Stimulated activated naive CD4-positive, alpha-beta T cell treated with Interleukin-2 at 50 U/mL for 16 hours (primary cell): ENCODE results near the gene HDHD2.
A peak's percentile ranks its signal among the peaks of the same experiment; 100 is the strongest.
"Not testable (repeated sequence)": the region's sequence is repeated elsewhere in the genome, so short reads cannot be mapped to it uniquely, and the experiment has no call there.

Experiments
- DNase-seq: peaks from one replicate; lab custom pipeline; 2025; lab: John Stamatoyannopoulos, UW

The HDHD2 gene, protein sequence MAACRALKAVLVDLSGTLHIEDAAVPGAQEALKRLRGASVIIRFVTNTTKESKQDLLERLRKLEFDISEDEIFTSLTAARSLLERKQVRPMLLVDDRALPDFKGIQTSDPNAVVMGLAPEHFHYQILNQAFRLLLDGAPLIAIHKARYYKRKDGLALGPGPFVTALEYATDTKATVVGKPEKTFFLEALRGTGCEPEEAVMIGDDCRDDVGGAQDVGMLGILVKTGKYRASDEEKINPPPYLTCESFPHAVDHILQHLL

DNA sequence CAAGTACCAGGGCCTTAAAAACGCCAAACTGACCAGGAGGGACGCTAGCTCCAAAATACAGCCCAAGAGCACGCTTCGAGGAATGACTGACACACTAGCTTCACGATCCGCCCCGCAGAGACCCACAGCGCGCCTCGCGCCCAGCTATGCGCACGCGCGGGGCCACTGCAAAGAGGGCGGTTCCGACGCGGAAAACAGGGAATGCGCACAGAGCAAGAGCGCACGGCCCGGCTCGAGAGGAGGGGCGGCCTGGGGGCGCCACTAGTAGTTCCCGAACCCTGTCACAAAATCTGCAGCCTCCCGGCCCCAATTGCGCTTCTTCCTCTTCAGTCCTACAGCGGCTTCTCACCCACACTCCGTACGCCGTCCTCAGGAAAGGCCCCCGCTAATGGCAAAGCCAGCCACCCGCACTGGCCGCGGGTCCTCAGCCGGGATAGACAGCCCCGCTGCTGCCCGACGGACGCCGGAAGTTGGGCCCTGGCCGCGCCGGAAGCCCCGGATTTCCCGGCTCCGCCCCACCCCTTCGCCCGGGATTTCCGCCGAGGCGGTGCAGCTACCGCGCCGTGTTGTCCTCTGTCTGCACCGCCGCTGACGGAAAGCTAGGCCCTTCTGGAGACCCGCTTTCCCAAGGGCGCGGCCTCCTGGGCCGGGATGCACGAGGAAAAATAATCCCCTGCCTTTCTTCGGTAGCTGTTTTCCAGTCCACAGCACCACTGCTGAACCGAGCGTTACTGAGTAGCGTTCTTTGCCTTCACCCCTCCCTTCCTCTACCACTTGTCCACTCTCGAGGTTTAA lies at the start of gene HDHD2:
HDHD2 (minus strand) TSS at position 472 of the 795 bp plus-strand sequence. CDS start 14,061 bp downstream, outside the sequence.
- peak; percentile 76 for DNase-seq

DNA sequence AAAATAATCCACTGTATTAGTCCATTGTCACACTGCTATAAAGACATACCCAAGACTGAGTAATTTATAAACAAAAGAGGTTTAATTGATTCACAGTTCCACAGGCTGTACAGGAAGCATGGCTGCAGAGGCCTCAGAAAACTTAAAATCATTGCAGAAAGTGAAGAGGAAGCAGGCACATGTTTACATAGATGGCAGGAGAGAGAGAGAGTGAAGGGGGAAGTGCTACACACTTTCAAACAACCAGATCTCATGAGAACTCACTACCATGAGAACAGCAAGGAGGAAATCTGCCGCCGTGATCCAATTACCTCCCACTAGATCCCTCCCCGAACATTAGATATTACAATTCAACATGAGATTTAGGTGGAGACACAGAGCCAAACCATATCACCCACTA lies 45.7 kb upstream of the HDHD2 start:
- not testable (repeated sequence) for DNase-seq

DNA sequence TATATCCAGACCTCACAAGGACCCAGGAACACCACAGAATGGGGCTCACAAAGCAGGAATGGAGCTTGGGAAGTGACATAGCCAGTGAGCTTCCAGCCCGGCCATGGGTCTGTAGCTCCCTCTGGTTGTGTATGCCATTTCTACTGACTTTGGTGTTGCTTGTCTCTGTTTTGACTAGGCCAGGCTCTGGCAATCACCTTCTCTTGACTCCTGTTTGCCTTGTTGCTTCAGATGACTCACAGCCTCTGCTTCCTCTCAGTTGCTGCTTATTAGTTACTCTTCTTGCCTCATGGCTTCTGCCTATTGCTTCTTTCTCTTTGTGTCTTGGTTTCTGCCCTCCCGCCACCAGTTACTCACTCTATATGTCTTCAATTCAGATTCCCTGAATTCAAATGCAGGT lies 41.7 kb upstream of the HDHD2 start:
- DNase-seq = no peak

DNA sequence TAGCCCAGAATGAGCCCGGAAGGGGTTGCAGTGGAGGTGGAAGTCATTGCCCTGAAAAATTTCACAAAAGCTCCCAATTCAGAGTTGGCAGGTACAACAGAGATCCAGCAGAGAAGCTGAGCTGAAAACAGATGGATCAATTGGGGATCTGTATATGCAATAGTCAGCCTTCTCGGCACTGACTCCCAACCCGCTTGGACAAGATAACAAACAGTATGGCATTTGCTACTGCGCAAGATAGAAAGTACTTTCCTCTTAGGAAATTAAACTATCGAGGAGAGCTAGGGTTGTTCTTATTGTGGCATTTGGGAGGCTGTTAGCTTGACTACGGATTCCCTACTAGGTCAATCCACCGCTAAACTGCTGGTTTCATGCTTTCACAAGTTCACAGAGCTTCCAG lies 37.4 kb upstream of the HDHD2 start:
- no peak for DNase-seq

DNA sequence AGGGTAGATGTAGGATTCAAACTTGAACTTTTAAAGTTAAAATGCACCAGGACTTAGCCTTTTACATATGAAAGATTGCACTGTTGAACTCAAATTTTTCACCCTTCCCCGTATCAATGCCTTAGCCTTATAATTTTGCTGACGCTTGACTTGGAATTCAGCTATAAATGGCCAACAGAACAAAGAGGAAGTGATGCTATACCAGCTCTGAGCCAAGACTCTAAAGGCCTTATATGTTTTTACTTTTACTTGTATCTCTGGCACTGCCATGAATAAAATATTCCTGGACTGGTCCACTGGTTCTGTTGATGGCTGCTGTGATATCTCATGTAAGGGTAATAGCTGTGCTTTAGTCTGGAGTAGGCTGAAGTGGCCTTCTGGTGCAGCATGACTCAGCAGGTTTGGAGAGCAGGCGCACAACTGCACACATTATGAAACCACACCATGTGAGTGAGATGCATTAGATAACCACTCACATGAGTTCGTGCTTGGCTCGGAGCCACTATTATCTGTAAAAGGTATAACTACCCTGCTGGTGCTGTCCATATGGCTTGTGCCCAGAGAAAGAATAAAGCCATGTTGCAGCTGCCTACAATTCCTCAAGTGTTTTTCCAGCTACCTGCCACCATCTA lies 34.2 kb upstream of the HDHD2 start:
- no peak for DNase-seq

DNA sequence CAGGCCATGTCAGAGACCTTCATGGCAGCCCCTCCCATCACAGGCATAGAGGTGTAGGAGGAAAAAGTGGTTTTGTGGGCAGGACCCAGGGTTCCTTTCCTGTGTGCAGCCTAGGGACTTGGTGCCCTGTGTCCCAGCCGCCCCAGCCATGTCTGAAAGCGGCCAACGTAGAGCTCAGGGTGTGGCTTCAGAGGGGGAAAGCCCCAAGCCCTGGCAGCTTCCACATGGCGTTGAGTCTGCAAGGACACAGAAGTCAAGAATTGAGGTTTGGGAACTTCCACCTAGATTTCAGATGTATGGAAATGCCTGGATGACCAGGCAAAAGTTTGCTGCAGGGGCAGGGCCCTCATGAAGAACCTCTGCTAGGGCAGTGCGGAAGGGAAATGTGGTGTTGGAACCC lies 31.9 kb upstream of the HDHD2 start:
- not testable (repeated sequence) for DNase-seq

DNA sequence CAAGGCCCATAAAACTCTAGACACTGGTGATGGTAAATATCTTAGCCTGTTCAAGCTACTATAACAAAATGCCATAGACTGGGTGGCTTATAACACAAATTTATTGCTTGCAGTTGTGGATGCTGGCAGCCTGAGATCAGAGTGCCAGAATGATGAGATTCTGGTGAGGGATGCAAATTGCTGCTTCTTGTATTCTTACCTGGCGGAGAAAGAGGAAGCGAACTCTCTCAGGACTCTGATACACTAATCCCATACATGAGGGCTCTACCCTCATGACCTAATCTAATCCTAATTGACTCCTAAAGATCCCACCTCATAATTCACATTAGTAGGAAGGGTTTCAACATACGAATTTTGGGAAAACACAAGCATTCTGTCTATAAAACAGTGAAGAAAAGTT lies 30.5 kb upstream of the HDHD2 start:
- DNase-seq = no peak

DNA sequence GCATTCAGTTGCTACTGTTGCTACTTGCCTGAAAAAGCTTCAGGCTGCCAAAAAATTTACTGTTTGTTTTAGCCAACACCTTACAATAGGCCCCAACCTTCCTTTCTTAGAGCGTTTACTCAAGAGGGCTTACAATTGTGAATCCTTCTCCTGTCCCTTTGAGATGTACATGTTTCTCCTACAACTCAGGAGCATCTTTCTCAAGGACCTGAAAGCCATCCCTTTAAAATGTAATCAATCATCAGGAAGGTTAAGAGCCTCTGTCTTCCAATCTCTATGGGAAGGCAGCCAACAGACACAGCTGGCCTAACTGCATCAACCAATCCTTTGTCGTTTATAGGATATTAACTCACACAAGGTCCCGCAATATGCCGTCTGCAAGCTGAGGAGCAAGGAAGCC lies 29.2 kb upstream of the HDHD2 start:
- no peak for DNase-seq

DNA sequence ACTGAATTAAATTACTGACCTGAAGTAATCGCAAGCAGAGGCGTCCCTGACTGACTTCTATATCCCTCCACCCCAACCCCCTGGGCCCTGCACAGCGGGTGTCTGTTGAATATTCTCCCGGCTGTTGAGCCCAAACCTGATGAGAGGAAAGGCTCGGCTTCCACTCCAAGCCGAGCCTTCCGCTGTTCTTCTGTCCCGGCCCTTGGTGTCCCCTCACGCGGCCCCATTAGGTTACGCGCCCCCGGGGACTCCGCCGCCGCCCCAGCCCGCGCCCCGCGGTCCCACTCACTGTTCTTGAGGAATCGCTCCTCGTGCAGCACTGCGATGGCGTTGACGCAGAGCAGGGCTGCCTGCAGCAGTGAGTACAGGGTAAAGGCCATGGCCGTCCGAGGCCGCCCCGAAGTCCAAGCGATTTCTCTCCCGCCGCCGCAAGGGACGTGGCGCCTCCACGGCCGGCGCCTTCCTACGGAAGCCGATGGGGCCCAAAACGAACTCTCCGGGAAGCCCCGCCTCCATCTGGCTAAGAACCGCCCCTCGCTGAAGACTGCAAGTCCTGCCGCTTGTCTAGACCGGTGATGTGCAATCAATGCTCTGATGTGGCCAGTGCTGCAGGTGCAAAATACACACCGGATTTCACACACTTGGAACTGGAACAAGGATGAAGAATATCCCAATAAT lies 25.7 kb upstream of the HDHD2 start, which contains the start of gene IER3IP1:
IER3IP1 (minus strand) TSS at position 467 of the 678 bp plus-strand sequence; CDS start at position 380, 87 bp downstream.
- DNase-seq = peak; percentile 85

DNA sequence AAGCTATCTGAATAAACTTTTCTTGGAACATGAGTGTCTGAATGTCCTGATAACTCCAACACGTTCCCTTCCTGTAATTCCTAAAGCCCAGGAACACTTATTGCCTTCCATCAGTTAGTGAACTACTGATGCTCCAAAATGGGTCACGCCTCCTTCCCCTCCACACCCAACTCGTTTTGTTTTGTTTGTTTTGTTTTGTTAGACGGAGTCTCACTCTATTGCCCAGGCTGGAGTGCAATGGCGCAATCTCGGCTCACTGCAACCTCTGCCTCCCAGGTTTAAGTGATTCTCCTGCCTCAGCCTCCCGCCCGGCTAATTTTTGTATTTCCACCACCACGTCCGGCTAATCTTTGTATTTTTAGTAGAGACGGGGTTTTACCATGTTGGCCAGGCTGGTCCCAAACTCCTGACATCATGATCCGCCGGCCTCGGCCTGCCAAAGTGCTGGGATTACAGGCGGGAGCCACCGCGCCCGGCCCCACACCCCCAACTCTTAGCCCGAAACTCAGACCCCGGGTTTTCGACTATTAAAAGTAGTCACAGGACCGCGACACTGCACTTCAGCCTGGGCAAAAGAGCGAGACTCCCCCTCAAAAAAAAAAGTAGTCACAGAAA lies 25.1 kb upstream of the HDHD2 start:
- DNase-seq = no peak

DNA sequence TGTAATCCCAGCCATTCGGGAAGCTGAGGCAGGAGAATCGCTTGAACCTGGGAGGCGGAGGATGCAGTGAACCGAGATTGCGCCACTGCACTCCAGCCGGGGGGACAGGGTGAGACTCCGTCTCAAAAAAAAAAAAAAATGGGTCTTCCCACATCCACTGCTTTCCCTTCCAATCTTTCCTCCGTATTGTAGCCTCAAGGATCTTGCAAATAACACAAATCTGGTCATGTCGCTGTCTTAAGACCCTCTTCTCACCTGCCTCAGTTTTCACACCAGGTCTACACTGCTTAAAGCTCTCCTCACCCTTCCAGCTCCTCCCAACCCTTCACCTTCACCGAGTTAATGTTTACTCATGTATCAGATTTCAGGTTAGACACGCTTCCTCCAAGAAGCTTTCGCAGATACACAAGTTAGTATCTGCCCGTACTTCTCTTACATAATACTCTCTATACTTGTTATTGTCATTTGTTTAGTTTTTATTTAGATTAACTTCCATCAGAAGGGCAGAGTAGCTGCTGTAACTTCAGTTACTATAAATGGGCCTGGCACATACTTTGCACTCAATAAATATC lies 24.3 kb upstream of the HDHD2 start:
- DNase-seq = no peak

DNA sequence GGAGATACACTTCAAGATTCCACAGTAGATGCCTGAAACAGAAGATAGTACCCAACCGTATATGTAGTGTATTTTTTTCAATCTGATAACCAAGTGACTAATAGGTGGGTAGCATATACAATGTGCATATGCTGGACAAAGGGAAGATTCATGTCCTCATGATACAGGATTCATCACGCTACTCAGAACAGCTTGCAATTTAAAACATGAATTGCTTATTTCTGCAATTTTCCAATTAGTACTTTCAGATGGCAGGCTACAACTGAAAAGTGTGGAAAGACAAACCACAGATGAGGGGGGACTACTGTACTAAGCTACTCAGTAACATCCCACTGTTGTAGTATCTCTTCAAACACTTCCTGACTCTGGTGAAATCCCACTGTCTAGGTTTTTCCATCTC lies 22.2 kb upstream of the HDHD2 start:
- DNase-seq = no peak

DNA sequence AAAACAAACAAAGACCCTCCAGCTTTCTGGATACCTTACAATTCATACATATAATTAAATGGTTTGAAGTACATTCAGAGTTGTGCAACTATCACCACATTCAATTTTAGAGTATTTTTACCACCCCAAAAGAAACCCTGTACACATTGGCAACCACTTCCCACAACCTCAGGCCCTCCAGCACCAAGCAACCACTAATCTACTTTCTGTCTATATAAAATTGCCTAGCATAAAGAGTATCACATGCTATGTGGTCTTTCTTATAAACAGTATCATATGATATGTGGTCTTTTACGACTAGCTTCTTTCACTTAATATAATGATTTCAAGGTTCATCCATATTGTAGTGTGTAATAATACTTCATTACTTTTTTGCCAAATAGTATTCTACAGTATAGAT lies 18.6 kb upstream of the HDHD2 start:
- DNase-seq = no peak

DNA sequence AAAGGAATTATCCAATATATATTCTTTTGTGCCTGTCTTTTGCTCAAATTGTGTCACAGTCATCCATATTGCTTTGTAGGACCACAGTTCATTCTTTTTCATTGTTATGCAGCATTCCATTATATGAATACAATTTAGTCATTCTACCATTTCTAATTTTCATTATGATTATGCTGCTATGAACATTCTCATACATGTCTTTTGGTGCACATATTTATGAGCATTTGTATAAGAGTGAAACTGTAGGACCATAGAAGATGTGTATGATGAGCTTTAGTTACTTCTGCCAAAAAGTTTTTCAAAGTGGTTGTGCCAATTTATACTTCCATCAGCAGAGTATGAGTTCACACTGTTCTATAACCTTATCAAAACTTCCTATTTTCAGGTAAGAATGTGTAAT lies 18.2 kb upstream of the HDHD2 start:
- no peak for DNase-seq

DNA sequence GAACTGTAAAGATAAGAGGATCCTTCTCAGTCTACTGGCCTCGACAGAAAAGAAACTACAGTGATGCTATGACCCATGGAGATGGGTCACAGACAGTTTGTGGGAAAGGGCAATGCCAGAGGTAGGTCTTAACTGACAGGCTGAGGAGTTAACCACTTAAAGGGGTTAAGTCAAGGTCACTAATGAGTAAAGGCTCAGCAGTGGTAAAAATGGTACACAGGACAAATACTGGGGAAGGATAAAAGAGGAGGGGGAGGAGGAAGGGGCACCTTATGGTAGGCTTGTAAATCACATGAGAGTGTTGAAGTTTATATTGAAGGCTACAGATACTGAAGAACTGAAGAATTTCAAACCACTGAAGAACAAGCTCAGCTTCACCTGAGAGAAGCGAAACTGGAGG lies 16.0 kb upstream of the HDHD2 start:
- no peak for DNase-seq

DNA sequence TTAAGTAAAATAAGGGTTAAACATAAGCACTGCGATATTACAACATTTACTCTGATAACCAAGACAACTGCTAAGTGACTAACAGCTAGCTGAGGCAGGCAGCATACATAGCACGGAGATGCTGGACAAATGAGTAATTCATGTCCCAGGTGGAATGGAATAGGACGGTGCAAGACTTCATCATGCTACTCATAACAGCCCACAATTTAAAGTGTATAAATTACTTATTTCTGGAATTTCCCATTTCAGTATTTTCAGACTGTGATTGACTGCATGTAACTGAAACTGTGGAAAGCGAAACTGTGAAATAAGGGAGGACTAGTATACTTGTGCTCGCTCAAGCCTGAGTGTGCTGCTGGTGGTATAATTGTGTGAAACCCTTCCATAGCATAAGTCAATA lies 12.9 kb upstream of the HDHD2 start:
- DNase-seq = no peak

DNA sequence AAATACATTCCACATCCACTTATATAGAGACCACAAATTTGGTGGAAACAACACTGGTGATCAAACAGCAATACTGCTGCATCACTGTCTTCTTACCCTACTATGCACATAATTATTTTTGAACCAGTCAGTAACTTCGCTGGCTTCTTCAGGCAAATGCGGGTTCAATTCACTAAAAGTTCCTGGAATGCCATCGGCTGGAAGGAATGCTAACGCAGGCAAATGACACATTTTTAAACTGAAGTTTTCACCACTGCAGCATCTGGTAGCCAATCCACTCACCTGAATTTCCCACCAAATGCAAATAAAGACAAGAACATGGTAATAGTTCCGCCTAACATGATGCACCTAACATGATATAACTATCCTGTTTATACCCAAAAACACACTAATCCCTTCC lies 10.0 kb upstream of the HDHD2 start:
- DNase-seq = no peak

DNA sequence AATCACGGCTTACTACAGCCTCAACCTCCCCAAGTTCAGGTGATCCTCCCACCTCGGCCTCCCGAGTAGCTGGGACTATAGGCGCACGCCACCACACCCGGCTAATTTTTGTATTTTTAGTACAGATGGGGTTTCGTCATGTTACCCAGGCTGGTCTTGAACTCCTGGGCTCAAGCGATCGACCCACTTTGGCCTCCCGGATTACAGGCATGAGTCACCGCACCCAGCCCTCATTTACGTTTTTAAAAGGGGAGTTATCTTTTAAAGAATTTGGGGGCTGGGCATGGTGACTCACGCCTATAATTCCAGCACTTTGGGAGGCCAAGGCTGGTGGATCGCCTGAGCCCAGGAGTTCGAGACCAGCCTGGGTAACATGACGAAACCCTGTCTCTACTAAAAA lies 8.1 kb upstream of the HDHD2 start:
- DNase-seq = not testable (repeated sequence)

DNA sequence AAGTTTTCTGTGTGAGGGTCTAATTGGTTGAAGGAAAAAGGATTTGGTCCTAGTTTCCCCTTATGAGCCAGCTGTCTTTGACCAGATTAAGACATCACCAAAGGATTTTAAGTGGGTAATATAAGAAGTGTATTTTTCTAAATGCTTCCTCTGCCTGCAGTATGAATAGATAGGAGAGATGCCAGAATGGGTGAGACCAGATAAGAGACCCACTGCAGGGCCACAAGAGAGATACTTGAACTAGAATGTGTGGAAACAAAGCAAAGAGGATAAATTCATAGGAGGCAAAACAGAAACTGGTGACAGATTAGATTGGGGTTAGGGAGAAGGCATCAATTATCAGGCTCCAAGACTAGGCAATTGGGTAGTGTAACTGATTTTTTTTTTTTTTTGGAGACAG lies 1.1 kb upstream of the HDHD2 start:
- DNase-seq = no peak

DNA sequence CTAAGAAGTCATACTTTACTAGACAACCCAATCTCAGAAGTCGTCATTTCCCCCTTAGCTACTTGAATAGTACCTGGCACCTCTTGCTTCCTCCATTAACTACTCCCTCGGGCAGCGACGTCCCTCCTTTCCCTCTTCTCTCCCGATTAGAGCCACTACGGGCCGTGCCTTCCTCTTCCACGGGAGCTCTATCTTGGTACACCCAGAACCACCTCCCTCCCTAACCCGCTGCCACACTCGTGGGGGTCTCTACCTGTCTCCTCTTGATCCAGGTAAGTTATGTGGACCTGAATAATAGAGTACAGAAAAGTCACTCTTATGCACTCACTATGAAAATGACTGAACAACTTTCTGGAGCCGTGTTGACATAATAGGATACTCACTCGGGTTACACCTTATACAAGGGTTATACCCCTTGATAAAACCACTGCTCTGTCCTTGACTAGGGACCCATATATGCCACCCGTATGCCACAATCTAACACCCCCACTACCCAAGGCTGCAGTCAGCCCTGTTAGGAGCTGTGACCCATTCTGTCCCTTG lies 595 bp upstream of the HDHD2 start:
- no peak for DNase-seq

DNA sequence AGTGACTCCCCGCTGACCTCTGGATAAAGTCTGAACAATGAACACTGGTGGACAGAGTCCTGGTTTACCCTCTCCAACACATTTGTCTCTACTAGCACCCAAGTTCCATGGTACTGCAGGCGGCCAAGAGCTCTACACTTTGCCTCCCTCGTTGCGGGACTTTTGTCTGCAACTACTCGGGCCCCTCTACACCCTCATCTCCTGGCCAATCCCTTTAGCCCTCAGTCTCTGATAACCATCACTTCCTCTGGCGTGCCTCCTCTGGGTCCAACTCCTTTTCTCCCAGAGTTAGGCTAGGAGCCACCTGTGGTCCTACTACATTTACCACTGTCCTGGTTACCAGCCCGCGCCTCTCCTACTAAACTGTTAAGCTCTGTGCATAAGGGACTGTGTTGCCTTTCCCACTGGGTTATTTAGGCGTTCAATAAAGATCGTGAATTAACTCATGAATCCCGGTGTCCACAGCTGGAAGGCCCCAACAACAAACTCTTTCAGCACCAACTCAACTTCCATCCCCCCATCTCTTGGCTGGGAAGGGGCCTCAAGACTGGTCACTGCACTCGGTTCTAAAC lies 757 bp downstream of the HDHD2 start:
- no peak for DNase-seq
